ENCODE measurements around the gene VCL. TPM values are rescaled to one million over a fixed set of nuclear protein-coding genes. Genes with fewer than 3 reads are reported as not detected.

The VCL gene
- total RNA-seq, 1 experiment from 2014 or later = 291 TPM

DNA sequence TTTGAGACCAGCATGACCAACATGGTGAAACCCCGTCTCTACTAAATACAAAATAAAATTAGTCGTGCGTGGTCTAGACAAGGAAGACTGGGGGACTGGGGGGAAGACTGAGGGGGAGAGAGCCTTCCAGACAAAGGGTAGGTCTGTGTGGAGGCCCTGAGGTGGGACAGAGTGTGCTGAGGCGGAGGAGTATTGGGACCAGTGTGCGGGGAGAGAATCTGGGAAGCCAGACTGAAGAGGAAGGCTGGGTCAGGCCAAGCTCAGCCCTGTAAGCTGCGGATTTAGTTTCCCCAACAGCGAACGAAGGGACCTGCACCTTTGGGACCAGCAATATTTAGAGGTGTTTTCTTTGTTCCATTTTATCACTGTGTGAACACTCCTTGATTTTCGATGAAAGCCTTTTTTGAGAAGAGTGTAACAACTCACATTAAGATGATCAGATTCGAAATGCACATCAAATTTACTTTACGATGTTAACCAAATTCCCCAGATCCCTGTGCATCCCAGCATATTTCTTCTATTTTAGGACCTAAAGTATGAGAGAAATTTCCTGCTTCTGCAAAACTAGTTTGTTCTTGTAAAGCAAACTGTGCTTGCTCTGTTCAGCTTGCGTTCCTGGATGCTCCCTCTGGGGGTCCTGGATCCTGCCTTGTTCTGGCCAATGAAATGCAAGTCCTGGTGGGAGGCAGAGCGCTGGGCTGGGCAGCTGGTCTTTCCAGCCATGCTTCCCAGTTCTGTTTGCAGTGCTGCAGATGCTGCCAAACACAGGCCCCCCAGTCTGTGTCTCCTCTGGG is 47.6 kb upstream of the VCL start:
- no peaks in the 10 kb centered on the region for H4K20me1 ChIP-seq (ENCODE audit: control insufficient read depth, insufficient read depth, insufficient read length)
- peak overlapping the region in 2 of 3 experiments; percentile 49 to 82; a peak in 2 of 7 replicates for H3K27ac Mint-ChIP-seq
- no peak overlapping the region for H3K18ac ChIP-seq (ENCODE audit: insufficient read length, low read depth, low read length)
- no peaks in the 10 kb centered on the region for H3K79me1 ChIP-seq (ENCODE audit: insufficient read depth, low read depth, low read length, poor library complexity, severe bottlenecking)
- DNase-seq = peak; percentile 56
- no peaks in the 10 kb centered on the region for H3K23me2 ChIP-seq (ENCODE audit: insufficient read length, low read depth, low read length, poor library complexity, severe bottlenecking)
- no peak overlapping the region for H2BK5ac ChIP-seq (ENCODE audit: insufficient read length, low read length)
- TF ChIP-seq, protein P1, sequence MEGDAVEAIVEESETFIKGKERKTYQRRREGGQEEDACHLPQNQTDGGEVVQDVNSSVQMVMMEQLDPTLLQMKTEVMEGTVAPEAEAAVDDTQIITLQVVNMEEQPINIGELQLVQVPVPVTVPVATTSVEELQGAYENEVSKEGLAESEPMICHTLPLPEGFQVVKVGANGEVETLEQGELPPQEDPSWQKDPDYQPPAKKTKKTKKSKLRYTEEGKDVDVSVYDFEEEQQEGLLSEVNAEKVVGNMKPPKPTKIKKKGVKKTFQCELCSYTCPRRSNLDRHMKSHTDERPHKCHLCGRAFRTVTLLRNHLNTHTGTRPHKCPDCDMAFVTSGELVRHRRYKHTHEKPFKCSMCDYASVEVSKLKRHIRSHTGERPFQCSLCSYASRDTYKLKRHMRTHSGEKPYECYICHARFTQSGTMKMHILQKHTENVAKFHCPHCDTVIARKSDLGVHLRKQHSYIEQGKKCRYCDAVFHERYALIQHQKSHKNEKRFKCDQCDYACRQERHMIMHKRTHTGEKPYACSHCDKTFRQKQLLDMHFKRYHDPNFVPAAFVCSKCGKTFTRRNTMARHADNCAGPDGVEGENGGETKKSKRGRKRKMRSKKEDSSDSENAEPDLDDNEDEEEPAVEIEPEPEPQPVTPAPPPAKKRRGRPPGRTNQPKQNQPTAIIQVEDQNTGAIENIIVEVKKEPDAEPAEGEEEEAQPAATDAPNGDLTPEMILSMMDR (conservative IDR thresholded peaks at IDR 0.05) = no peak
- no peak overlapping the region for H2AFZ ChIP-seq (ENCODE audit: low read length)
- H2BK20ac ChIP-seq (ENCODE audit: low read depth, low read length, poor library complexity, severe bottlenecking) = no peak overlapping the region
- no peak overlapping the region for H3K56ac ChIP-seq (ENCODE audit: insufficient read length, low read depth, low read length)
- no peak overlapping the region for H3K27ac ChIP-seq (ENCODE audit: insufficient read length, low read depth, low read length)
- H3K4me2 ChIP-seq (ENCODE audit: insufficient read depth, insufficient read length, low read length) = no peak overlapping the region
- H3K9ac ChIP-seq (ENCODE audit: extremely low read depth, insufficient read length, low read length) = no peak overlapping the region
- no peak overlapping the region for H2BK12ac ChIP-seq (ENCODE audit: insufficient read length, low read depth, low read length)
- H3K4me3 Mint-ChIP-seq = no peak overlapping the region; a peak in 1 of 5 replicates
- H3K4ac ChIP-seq (ENCODE audit: low read depth, low read length) = no peak overlapping the region
- WGBS (ENCODE audit: extremely low coverage, insufficient read length, low lambda C conversion rate) = no CpG with 5 or more reads among the region's 13 CpGs
- no peaks in the 10 kb centered on the region for H3K79me2 ChIP-seq (ENCODE audit: insufficient read depth, low read length)
- H3K4me1 Mint-ChIP-seq = peaks cover 8 to 9% of the 10 kb centered on the region in 2 experiments
- H2AK5ac ChIP-seq (ENCODE audit: insufficient read length, low read length) = no peak overlapping the region
- H4K5ac ChIP-seq (ENCODE audit: insufficient read length, low read depth, low read length) = no peak overlapping the region
- H3K9me3 ChIP-seq (ENCODE audit: control insufficient read depth, low read depth, low read length) = no peaks in the 10 kb centered on the region
- no peak overlapping the region for H3K14ac ChIP-seq (ENCODE audit: insufficient read depth, low read length)
- H2BK120ac ChIP-seq (ENCODE audit: low read depth, low read length, poor library complexity, severe bottlenecking) = no peak overlapping the region
- no peak overlapping the region for H4K91ac ChIP-seq (ENCODE audit: insufficient read length, low read depth, low read length)
- H3K4me1 ChIP-seq (ENCODE audit: insufficient read depth, low read length) = no peaks in the 10 kb centered on the region
- no peak overlapping the region for H3K23ac ChIP-seq (ENCODE audit: insufficient read length, low read depth, low read length)
- H3K9me3 Mint-ChIP-seq = peaks cover 3% of the 10 kb centered on the region in 2 experiments; a peak in 3 of 5 replicates
- H4K8ac ChIP-seq (replicated peaks; ENCODE audit: insufficient read length, low read depth, low read length) = no peak overlapping the region
- H3T11ph ChIP-seq (ENCODE audit: low read length) = no peak overlapping the region
- no peaks in the 10 kb centered on the region for H3K27me3 Mint-ChIP-seq (ENCODE audit: low read depth)
- H2BK15ac ChIP-seq (ENCODE audit: low read depth, low read length) = no peak overlapping the region
- no peaks in the 10 kb centered on the region for H3K27me3 ChIP-seq (ENCODE audit: insufficient read depth, low read length)
- H3K36me3 Mint-ChIP-seq (ENCODE audit: insufficient read depth in 1 of 3, low read depth in 3 of 3) = peaks cover 0 to 3% (median 3%) of the 10 kb centered on the region in 3 experiments; a peak in 2 of 7 replicates

Data from H9 (cell line).